ENCODE data around the gene ZFP91.

Gene ZFP91

DNA sequence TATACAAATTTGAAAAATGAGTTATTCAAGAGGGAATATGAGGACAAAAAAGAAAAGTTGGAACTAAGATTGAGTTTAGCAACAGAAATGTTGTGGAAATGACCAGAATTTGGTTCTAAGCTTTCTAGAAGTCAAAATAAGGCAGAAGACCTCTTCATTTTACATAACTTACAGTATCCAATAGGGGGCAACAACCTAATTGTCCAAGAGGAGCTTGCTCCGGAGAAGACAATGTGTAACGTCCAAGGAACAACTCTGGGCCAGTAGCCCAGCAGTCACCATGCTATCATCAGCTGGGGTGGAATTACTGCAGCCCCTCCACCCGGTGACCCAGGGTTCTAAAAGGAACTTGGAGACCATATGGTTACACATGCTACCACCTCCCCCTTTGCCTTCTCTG is 57.7 kb downstream of the ZFP91 start:
- no peak for DNase-seq

GRCh38 chr11:58637371-58637770 is 58.5 kb downstream of the ZFP91 start:
- no peak for DNase-seq

- no peak for DNase-seq
These were observed 60.2 kb downstream of the ZFP91 start for GRCh38 chr11:58639103-58639502.

GRCh38 chr11:58639669-58640068 is 60.8 kb downstream of the ZFP91 start:
- DNase-seq = no peak

- DNase-seq = peak; percentile 46
These were observed 61.6 kb downstream of the ZFP91 start for GRCh38 chr11:58640386-58641023.

GRCh38 chr11:58641341-58641740 is 62.5 kb downstream of the ZFP91 start:
- DNase-seq = no peak

- no peak for DNase-seq
These were observed 63.1 kb downstream of the ZFP91 start for GRCh38 chr11:58641803-58642581.

GRCh38 chr11:58645854-58646253 is 67.0 kb downstream of the ZFP91 start:
- no peak for DNase-seq

GRCh38 chr11:58647141-58647699 is 68.4 kb downstream of the ZFP91 start:
- peak; percentile 52 for DNase-seq

DNA sequence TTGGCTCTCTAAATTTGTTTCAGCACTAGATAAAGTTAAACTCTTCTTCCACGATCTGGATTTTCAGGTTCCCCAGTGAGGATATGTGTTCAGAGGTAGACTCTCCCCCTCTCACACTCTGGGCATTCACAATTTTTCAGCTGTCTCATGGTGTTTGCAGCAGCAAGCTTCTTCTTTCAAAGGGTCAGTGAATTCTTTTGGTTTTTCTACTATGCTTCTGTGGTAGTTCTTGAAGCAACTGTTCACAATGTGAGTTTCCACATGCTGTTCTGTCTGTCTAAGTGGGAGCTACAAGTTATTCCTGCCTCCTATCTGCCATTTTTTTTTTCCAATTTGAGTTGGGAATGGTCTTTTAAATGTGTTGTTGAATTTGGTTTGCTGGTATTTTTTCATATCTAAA is 69.0 kb downstream of the ZFP91 start:
- no peak for DNase-seq

DNA sequence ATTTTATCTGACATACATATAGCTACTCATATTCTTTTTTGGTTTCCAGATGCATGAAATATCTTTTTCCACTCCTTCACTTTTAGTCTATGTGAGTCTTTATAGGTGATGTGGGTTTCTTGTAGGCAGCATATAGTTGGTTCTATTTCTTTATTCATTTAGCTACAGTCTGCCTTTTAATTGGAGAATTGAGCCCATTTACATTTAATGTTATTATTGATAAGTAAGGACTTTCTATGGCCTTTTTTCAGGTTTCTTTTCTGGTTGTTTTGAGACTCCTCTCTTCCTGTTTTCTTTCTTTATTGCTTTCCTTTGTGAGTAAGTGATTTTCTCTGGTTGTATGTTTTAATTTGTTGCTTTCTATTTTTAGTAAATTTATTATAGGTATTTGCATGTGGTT is 70.8 kb downstream of the ZFP91 start:
- DNase-seq = no peak

- DNase-seq = no peak
These were observed 71.6 kb downstream of the ZFP91 start for GRCh38 chr11:58650496-58650895.

DNA sequence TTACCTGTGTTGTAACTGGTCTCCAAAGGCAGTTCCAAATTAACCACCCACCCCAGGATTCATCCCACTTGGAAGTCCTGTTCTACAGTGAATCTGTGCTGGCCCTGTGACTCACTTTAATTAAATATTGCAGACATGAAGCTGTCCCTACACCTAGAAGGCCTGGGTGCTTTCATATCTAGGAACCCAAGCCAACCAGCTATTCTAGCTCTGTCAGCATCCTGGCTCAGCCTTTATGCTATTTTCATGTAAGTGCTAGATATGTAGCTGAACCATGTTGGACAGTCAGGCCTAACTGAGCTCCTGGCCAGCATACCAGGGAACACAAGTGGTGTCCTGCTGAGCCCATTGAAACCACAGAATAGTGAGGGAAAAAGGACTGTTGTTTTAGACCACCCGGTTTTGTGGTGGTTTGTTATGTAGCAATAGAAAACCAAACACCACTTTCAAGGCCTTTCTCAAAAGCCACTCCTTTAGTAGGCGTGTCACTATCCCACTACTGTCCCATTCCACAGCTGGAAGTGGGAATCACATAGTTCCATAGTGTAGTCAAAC is 73.9 kb downstream of the ZFP91 start:
- no peak for DNase-seq

DNA sequence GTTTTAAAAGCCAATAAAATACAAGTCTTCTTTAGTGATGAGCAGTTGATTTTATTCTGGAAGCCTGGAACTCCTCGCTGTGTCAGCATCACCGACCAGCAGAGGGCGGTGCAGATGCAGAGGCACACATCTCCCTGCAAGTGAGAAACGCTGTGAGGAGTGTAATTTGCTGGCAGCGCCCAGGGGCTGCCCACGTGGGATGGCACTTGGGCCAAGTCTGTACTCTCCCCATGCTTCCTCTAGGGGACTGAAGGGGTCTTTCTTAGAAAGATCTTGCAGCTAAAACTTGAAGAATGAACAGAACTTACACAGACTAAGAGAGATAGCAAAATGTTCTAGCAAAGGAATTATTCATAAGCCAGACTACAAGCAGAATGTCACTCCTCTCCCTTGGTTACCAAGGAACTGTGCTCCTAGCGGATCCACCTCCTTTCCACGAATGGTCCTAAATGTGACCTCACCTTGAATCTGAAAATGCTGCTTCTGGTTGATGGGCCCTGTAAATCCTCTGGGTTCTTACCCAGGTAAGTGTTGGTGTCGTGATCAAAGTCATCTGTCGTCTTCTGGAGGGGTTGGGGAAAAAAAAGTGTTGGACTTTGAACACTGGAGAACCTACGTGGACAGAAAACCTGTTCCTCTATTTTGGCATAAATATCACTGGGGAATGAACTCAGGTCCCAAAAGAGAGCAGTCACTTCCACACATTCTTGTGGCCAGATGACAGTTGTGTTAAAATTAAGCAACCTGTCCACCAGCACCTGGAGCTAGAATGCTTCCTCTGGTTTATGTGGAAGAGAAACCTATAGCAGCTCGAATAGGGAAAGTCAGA is 75.4 kb downstream of the ZFP91 start:
- DNase-seq = peak; percentile 90

DNA sequence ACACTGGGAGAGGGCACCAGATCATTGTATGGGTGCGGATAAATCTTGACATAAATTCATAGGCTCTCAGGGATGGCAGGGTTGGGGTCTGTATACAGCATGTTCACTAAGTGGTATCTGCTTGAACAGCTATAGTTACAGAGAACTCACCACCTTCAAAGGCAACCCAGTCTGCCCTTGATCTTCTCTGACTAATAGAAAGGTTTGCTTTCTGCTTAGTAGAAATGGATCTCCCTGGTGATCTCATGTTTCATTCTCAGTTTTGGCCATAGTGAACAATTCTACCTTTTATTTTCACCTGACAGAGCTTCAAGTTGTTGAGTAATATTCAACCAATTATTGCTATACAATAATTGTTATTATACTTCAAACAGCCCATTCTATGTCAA is 76.0 kb downstream of the ZFP91 start:
- no peak for DNase-seq

DNA sequence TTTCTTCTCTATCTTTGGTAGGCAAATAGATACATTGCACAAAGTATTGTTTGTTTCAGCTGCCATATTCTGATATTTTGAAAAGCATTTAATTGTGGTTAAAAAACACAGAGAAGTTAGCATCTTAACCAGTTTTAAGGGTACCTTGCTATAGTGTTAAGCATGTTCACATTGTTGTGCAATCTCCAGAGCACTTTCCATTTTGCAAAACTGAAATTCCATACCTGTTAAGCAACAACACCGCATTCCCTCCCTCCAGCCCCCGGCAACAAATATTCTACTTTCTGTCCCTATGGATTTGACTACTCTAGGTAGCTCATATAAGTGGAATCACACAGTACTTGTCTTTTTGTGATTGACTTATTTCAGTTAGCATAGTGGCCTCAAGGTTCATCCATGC is 77.5 kb downstream of the ZFP91 start:
- no peak for DNase-seq

DNA sequence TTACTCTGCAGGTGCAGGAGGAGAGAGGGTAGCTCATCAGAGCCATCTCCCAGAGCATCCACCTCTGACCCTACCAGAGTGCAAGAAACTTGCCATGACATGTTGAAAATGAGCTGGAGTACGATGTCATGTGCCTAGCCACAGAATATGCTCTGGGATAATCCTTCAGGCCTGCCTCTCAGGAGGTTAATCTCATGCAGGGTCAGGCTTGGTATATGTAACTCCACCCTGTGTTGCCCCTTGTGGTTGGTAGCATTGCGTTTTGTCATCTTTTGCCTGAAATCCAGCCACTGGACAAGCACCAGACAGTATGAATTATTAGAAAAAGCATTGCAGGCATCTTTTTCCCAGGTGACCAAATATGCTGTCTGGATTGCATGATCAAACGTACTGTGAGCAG is 79.8 kb downstream of the ZFP91 start:
- DNase-seq = no peak

- DNase-seq = no peak
These were observed 80.5 kb downstream of the ZFP91 start for GRCh38 chr11:58659404-58659803.

DNA sequence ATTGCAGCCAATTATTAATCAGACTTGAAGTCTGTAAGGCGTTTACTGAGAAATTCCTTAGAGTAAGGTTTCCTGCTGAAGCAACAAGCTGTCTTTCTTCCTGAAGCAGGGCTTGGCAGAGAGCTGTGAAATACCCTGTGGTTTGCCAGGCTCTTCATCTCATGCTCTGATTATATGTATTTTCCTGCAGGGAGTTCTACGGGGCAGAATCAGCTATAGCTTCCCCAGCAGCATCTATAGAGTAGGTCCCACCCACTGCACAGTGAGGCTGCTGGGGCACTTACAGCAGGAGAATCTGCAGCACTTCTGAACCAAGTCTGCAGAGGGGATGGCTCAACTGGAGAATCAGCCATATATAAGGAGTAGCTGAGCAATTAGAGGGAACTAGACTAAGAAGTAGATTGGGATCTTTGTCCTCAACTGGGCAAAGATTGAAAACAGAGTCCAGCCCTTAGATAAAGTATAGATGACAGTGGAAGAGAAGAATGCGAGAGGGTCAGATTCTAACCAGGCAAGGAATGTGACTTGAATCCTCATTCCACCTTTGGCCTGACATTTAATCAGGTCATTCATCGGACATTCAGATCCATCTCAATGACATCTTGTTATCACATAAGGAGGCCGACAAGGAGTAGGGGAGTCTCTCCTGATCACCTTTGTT is 81.2 kb downstream of the ZFP91 start:
- DNase-seq = no peak

Data from RPMI8226 (cell line).